ENCODE results near the gene AMMECR1.

DNA sequence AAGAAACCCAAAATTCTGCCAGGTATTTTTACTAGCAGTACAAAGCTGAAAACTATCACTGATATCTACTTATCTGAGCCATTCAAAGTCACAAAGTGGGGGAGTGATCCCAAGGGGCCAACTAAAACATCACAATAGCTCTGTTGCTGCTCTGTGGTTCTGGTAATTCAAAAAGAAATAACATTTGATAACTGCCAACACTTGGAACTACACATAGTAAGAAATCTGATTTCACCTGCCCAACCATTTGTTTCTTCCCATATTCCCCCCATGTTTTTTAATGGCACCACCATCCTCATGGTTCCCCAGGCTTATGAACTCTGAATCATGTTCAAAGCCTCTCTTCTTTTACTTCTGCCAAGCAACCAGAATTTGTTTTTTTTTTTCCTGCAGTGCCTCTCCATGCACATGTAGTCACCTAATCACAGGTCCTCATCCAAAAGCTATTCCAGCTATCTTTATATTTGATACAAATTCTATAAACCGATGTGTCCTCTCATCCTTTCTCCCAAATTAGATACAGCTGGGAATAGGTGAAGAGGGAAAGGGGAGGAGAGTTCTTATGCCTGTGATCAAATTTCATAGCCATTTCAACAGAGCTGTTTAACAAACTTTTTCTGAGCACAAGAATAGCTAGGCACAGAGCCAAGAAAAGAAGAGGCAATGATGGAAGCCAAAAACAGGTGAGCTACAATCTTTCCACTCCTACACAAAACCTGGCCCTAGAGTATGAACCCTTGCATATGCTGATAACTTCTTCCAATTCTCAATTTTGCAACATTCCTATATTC, 7.7 kb downstream of the AMMECR1 start:
- TF ChIP-seq, protein P1, sequence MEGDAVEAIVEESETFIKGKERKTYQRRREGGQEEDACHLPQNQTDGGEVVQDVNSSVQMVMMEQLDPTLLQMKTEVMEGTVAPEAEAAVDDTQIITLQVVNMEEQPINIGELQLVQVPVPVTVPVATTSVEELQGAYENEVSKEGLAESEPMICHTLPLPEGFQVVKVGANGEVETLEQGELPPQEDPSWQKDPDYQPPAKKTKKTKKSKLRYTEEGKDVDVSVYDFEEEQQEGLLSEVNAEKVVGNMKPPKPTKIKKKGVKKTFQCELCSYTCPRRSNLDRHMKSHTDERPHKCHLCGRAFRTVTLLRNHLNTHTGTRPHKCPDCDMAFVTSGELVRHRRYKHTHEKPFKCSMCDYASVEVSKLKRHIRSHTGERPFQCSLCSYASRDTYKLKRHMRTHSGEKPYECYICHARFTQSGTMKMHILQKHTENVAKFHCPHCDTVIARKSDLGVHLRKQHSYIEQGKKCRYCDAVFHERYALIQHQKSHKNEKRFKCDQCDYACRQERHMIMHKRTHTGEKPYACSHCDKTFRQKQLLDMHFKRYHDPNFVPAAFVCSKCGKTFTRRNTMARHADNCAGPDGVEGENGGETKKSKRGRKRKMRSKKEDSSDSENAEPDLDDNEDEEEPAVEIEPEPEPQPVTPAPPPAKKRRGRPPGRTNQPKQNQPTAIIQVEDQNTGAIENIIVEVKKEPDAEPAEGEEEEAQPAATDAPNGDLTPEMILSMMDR (IDR thresholded peaks at IDR 0.05) = no peak
- TF ChIP-seq POLR2AphosphoS5 (IDR thresholded peaks at IDR 0.05; ENCODE audit: low read depth, low read length) (no peak), SIN3A (IDR thresholded peaks at IDR 0.05; ENCODE audit: borderline replicate concordance, insufficient read depth, low read depth, low read length) (no peak), REST (IDR thresholded peaks at IDR 0.05; ENCODE audit: insufficient read depth in 1 of 2, low read depth in 2 of 2, low read length in 1 of 2) (no peak)

Measured in Panc1 (cell line).